Type B pancreatic cell (in vitro differentiated cells): ENCODE measurements around the gene CEP63. TPM values are rescaled to one million over a fixed set of nuclear protein-coding genes. Genes with fewer than 3 reads are reported as not detected.

Source experiments
- DNase-seq: peaks from one replicate; pipeline ENCODE4 v3.0.0; 2021; ENCODE audit warnings: mixed read lengths; ENCODE audit not compliant: unreplicated experiment; ENCODE audit errors: extremely low spot score
- H3K27ac Mint-ChIP-seq: 2 replicates; pipeline ENCODE4 v1.8.0; 2021; ENCODE audit warnings: mild to moderate bottlenecking, mixed read lengths
- H3K27me3 Mint-ChIP-seq: 2 replicates; pipeline ENCODE4 v1.8.0; 2021; ENCODE audit warnings: mixed read lengths
- H3K36me3 Mint-ChIP-seq: 2 replicates; pipeline ENCODE4 v1.8.0; 2021; ENCODE audit warnings: mixed read lengths
- H3K4me1 Mint-ChIP-seq: one replicate; pipeline ENCODE4 v1.8.0; 2021; ENCODE audit warnings: mixed read lengths; ENCODE audit not compliant: unreplicated experiment
- H3K4me3 Mint-ChIP-seq: 2 replicates; pipeline ENCODE4 v1.8.0; 2021; ENCODE audit warnings: mild to moderate bottlenecking, mixed read lengths
- H3K9me3 Mint-ChIP-seq: 2 replicates; pipeline ENCODE4 v1.8.0; 2021; ENCODE audit warnings: mixed read lengths
- total RNA-seq: library from RNA; stranded (reverse); gene quantifications from 2 replicates; pipeline ENCODE4 v1.2.1, GENCODE V29; 2021; ENCODE audit warnings: low replicate concordance
- TF ChIP-seq, protein P1 (sequence below): fragments of 200-600 bp; sonication (generic); conservative IDR thresholded peaks from 2 replicates; pipeline ENCODE4 v1.5.0; 2021; ENCODE audit warnings: antibody characterized with exemption, mild to moderate bottlenecking

CEP63 gene
- total RNA-seq, 1 donor from 2014 or later: 22.8 TPM

DNA sequence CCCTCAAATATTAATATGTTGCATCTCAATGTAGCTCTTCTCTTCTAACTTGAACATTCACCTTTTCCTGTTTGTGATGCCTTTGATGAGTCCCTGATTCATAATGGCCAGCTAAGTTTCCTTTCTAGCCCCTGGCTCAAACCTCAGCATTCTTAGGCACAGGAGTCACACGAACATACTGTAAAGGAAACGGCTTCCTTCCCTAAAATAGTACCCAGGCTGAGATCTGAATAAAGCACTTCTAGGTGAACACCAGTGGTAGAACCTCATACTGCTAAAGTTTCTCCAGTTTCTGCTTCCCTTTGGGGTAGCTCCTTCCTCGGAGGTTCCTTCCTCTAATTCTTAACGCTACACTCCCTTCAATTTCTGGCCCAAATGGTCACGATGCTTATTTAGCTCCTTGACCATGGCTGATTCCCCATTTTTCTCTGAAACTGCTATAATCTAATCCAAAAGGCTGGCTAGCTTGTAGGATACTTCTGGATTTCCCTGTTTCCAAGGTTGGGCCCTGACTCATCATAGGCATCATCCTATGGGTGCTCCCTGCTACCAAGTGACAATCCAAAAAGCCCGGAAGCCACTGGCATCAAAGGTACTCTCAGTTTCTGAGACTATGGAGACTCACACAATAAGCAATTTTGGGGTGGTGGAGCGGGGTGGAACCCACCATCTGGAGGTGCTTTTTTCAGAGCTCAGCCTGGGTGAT, 2.5 kb upstream of the CEP63 start:
- H3K27me3 Mint-ChIP-seq: no peaks in the 10 kb centered on the region
- peaks cover 20% of the 10 kb centered on the region for H3K36me3 Mint-ChIP-seq
- TF ChIP-seq, protein P1, sequence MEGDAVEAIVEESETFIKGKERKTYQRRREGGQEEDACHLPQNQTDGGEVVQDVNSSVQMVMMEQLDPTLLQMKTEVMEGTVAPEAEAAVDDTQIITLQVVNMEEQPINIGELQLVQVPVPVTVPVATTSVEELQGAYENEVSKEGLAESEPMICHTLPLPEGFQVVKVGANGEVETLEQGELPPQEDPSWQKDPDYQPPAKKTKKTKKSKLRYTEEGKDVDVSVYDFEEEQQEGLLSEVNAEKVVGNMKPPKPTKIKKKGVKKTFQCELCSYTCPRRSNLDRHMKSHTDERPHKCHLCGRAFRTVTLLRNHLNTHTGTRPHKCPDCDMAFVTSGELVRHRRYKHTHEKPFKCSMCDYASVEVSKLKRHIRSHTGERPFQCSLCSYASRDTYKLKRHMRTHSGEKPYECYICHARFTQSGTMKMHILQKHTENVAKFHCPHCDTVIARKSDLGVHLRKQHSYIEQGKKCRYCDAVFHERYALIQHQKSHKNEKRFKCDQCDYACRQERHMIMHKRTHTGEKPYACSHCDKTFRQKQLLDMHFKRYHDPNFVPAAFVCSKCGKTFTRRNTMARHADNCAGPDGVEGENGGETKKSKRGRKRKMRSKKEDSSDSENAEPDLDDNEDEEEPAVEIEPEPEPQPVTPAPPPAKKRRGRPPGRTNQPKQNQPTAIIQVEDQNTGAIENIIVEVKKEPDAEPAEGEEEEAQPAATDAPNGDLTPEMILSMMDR: no peak
- H3K9me3 Mint-ChIP-seq: no peaks in the 10 kb centered on the region
- peak overlapping the region; percentile 71 for H3K4me3 Mint-ChIP-seq
- peaks cover 21% of the 10 kb centered on the region for H3K4me1 Mint-ChIP-seq
- DNase-seq: no peak
- H3K27ac Mint-ChIP-seq: no peak overlapping the region

DNA sequence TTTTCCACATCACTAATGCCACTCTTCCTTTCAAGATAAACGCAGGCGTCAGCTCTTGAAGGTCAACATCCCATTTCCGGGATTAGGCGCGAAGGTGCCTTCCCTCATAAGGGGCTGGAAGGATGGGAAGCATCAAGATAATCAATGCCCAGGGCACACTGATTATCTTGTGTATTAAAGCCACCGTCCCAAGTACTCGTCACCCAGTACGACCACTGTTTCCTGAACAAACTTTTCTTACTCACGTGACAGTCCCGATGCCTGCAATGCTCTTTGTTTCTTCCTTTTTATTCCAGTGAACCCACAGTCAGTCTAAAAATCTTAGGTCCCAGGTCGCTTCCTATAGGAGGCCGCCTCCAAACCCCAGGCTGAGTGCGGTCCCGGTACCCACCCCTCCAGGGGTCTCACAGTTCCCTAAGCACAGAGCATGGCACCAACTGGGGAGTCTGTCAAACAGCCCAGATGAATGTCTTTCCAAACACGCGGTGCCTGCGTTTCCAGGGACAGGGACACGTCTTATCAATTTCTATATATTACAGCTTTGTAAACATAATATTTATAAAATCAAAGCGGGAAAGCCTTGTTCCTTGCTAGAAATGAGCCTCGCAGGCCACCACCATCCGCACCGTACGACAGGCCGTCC, 661 bp upstream of the CEP63 start:
- H3K27me3 Mint-ChIP-seq: no peaks in the 10 kb centered on the region

DNA sequence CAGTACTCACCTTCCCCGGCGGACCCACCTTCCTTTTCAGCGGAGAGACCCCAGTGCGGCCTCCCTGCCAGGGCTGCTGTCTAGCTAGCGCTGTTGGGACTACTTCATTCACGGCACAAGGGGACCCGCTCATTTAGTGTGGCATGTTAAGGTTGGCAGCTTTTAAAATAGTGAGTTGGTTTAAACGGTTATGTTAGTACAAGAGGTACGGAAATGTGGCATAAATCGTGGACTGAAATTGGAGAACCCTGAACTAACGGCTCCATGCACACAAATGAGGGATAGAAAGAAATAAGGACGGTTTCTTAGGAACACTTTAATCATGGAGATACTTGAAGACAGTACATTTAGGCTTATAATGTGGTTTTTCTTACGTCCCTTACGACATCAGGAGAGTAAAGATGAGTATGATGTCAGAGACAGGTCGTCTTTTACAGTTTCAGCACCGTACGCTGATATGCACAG, 752 bp downstream of the CEP63 start:
- Mint-ChIP-seq H3K9me3 (no peaks in the 10 kb centered on the region), H3K27ac (peak overlapping the region; percentile 97), H3K4me1 (peaks cover 21% of the 10 kb centered on the region), H3K36me3 (peaks cover 12% of the 10 kb centered on the region), H3K4me3 (peak overlapping the region; percentile 99), H3K27me3 (no peaks in the 10 kb centered on the region)
- DNase-seq: no peak
- TF ChIP-seq, protein P1: no peak

More for the DNA sequence above, 661 bp upstream of the CEP63 start:
- H3K4me1 Mint-ChIP-seq: peaks cover 21% of the 10 kb centered on the region
- H3K36me3 Mint-ChIP-seq: peaks cover 12% of the 10 kb centered on the region
- no peaks in the 10 kb centered on the region for H3K9me3 Mint-ChIP-seq
- H3K4me3 Mint-ChIP-seq: peak overlapping the region; percentile 99
- TF ChIP-seq, protein P1: no peak
- peak overlapping the region; percentile 97 for H3K27ac Mint-ChIP-seq
- no peak for DNase-seq

DNA sequence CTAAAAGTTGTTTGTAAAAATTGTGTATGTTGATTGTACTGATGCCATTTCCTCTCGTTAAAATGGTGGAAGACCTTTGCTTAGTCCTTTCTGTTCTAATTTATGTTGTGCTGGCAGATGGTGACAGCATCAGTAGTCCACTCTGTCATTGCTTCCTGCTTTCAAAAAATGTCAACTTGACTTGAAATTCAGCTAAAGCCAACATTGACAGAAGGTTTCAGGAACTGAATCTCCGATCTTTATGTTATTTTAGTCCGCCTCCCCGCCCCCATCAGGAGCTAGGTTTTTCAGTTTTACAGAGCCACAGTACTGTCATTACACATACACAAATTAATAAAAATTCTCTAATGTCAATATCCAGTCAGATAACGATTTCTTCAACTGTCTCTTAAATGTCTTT, 1.5 kb downstream of the CEP63 start:
- TF ChIP-seq, protein P1: no peak
- no peaks in the 10 kb centered on the region for H3K9me3 Mint-ChIP-seq
- DNase-seq: no peak
- peak overlapping the region; percentile 82 for H3K4me3 Mint-ChIP-seq
- peak overlapping the region; percentile 75 for H3K27ac Mint-ChIP-seq
- H3K4me1 Mint-ChIP-seq: peaks cover 21% of the 10 kb centered on the region
- H3K36me3 Mint-ChIP-seq: peaks cover 11% of the 10 kb centered on the region
- no peaks in the 10 kb centered on the region for H3K27me3 Mint-ChIP-seq

DNA sequence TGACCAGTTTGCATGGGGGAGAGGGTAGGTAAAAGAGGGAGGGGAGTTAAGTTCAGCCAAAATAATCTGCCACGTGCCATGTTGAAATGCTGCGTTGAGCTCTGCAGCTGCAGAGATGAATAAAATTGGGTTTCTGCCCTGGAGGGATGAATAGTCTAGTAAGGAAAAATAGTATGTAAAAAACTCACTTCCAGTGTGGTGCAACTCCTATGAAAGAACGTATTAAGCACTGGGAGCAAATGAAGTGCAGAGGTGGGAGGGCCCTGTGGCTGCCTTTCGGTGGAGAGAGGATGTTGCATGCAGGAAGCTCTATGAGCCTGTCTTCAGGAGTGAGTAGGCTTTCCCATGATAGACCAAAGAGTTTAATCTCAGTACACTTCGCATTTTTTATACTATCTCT, 8.6 kb downstream of the CEP63 start:
- H3K27me3 Mint-ChIP-seq: no peaks in the 10 kb centered on the region
- no peaks in the 10 kb centered on the region for H3K4me1 Mint-ChIP-seq
- peaks cover 39% of the 10 kb centered on the region for H3K36me3 Mint-ChIP-seq
- peaks cover 17% of the 10 kb centered on the region for H3K9me3 Mint-ChIP-seq
- H3K27ac Mint-ChIP-seq: no peak overlapping the region
- DNase-seq: no peak
- no peak overlapping the region for H3K4me3 Mint-ChIP-seq
- TF ChIP-seq, protein P1: no peak
